ENCODE measurements around the gene SLC17A4.

Gene SLC17A4

GRCh38 chr6:25816252-25816651 is 61.7 kb downstream of the SLC17A4 start:
- DNase-seq (ENCODE audit: low spot score): no peak

DNA sequence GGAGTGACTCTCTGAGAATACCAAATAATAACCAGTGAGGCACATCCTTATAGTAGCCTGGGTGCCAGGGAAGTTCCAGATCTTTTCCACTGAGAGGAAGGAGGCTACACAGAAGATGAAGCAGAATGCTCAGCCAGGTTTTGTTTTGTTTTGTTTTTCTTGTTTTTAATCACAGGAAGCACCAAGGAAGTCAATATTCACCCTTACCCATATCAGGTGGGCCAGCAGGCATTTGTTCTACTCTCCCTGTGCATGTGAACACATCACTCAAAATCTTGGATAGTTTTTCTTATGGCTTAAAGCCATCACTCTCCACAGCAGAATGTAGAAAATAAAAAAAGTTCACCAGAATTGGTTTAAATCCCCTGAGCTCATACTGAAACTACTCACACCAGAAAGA is 66.8 kb downstream of the SLC17A4 start:
- no peak for DNase-seq (ENCODE audit: low spot score)

GRCh38 chr6:25829375-25829774 is 74.8 kb downstream of the SLC17A4 start:
- no peak for DNase-seq (ENCODE audit: low spot score)

- no peak for DNase-seq (ENCODE audit: low spot score)
Observed at GRCh38 chr6:25830458-25830857, 75.9 kb downstream of the SLC17A4 start.
